Measurements from ENCODE around the gene AMPH.

Gene AMPH

GRCh38 chr7:38504684-38505083, 126.5 kb downstream of the AMPH start:
- H3K27me3 ChIP-seq (ENCODE audit: low read length) = no peaks in the 10 kb centered on the region
- no peaks in the 10 kb centered on the region for H3K9me2 ChIP-seq (replicated peaks; ENCODE audit: insufficient read depth, low read length)
- H3K4me3 ChIP-seq (ENCODE audit: insufficient read depth, low read length, poor library complexity, severe bottlenecking) = no peak overlapping the region
- TF ChIP-seq, protein P1, sequence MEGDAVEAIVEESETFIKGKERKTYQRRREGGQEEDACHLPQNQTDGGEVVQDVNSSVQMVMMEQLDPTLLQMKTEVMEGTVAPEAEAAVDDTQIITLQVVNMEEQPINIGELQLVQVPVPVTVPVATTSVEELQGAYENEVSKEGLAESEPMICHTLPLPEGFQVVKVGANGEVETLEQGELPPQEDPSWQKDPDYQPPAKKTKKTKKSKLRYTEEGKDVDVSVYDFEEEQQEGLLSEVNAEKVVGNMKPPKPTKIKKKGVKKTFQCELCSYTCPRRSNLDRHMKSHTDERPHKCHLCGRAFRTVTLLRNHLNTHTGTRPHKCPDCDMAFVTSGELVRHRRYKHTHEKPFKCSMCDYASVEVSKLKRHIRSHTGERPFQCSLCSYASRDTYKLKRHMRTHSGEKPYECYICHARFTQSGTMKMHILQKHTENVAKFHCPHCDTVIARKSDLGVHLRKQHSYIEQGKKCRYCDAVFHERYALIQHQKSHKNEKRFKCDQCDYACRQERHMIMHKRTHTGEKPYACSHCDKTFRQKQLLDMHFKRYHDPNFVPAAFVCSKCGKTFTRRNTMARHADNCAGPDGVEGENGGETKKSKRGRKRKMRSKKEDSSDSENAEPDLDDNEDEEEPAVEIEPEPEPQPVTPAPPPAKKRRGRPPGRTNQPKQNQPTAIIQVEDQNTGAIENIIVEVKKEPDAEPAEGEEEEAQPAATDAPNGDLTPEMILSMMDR (IDR thresholded peaks at IDR 0.05; ENCODE audit: insufficient read depth, low read length, poor library complexity, severe bottlenecking) = no peak
- TF ChIP-seq EZH2phosphoT487 (conservative IDR thresholded peaks at IDR 0.05; ENCODE audit: low read length) = no peak
- no peak overlapping the region for H3K27ac ChIP-seq (ENCODE audit: low read depth, low read length)
- H3F3A ChIP-seq (ENCODE audit: insufficient read depth) = no peaks in the 10 kb centered on the region
- H3K9ac ChIP-seq (ENCODE audit: low read length) = no peak overlapping the region
- no peaks in the 10 kb centered on the region for H3K79me2 ChIP-seq (ENCODE audit: insufficient read depth, low read length)
- H3K9me3 ChIP-seq (ENCODE audit: insufficient read depth, low read length) = no peaks in the 10 kb centered on the region
- H2AFZ ChIP-seq (ENCODE audit: low read depth, low read length, severe bottlenecking) = no peak overlapping the region
- H4K20me1 ChIP-seq (ENCODE audit: low read depth, low read length) = no peaks in the 10 kb centered on the region
- no peak overlapping the region for H3K4me2 ChIP-seq (ENCODE audit: low read depth, low read length, poor library complexity, severe bottlenecking)
- no peaks in the 10 kb centered on the region for H3K36me3 ChIP-seq (ENCODE audit: low read length)

DNA sequence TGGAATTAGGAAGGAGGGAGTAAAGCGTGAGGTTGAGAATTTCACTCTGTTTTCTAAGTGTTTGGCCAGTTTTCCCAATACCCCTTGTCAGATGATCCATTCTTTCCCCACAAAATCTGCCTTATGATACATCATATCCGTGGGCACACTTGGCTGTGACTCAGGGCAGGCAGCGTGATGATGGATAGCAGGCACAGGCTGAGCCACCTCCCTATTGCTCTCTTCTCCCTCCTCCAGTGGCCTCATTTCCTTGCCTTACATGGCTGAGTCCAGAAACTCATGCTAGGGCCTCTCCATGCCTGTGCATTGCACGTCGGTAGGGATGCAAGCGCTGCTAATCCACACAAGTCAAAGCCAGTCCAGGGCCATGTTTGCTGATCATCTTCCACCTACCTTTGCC, 128.3 kb downstream of the AMPH start:
- no peaks in the 10 kb centered on the region for H3K9me3 ChIP-seq (ENCODE audit: insufficient read depth, low read length)
- H3K27me3 ChIP-seq (ENCODE audit: low read length) = no peaks in the 10 kb centered on the region
- no peaks in the 10 kb centered on the region for H4K20me1 ChIP-seq (ENCODE audit: low read depth, low read length)
- H3K36me3 ChIP-seq (ENCODE audit: low read length) = no peaks in the 10 kb centered on the region
- no peak overlapping the region for H3K4me3 ChIP-seq (ENCODE audit: insufficient read depth, low read length, poor library complexity, severe bottlenecking)
- H3K9me2 ChIP-seq (replicated peaks; ENCODE audit: insufficient read depth, low read length) = no peaks in the 10 kb centered on the region
- no peaks in the 10 kb centered on the region for H3F3A ChIP-seq (ENCODE audit: insufficient read depth)
- H3K9ac ChIP-seq (ENCODE audit: low read length) = no peak overlapping the region
- no peak overlapping the region for H3K4me2 ChIP-seq (ENCODE audit: low read depth, low read length, poor library complexity, severe bottlenecking)
- TF ChIP-seq, protein P1 (IDR thresholded peaks at IDR 0.05; ENCODE audit: insufficient read depth, low read length, poor library complexity, severe bottlenecking) = no peak
- no peak for TF ChIP-seq EZH2phosphoT487 (conservative IDR thresholded peaks at IDR 0.05; ENCODE audit: low read length)
- H2AFZ ChIP-seq (ENCODE audit: low read depth, low read length, severe bottlenecking) = no peak overlapping the region
- no peaks in the 10 kb centered on the region for H3K79me2 ChIP-seq (ENCODE audit: insufficient read depth, low read length)
- H3K27ac ChIP-seq (ENCODE audit: low read depth, low read length) = no peak overlapping the region

- Histone ChIP-seq H2AFZ (ENCODE audit: low read depth, low read length, severe bottlenecking) (no peak overlapping the region), H3F3A (ENCODE audit: insufficient read depth) (no peaks in the 10 kb centered on the region), H3K27ac (ENCODE audit: low read depth, low read length) (no peak overlapping the region), H3K4me3 (ENCODE audit: insufficient read depth, low read length, poor library complexity, severe bottlenecking) (no peak overlapping the region), H3K4me2 (ENCODE audit: low read depth, low read length, poor library complexity, severe bottlenecking) (no peak overlapping the region), H3K9me2 (replicated peaks; ENCODE audit: insufficient read depth, low read length) (no peaks in the 10 kb centered on the region), H3K36me3 (ENCODE audit: low read length) (no peaks in the 10 kb centered on the region), H3K9me3 (ENCODE audit: insufficient read depth, low read length) (no peaks in the 10 kb centered on the region), H3K9ac (ENCODE audit: low read length) (no peak overlapping the region), H3K79me2 (ENCODE audit: insufficient read depth, low read length) (no peaks in the 10 kb centered on the region), H3K27me3 (ENCODE audit: low read length) (no peaks in the 10 kb centered on the region; the same call in 1 of the 2 replicates), H4K20me1 (ENCODE audit: low read depth, low read length) (no peaks in the 10 kb centered on the region)
- TF ChIP-seq EZH2phosphoT487 (conservative IDR thresholded peaks at IDR 0.05; ENCODE audit: low read length) = no peak
- TF ChIP-seq, protein P1 (IDR thresholded peaks at IDR 0.05; ENCODE audit: insufficient read depth, low read length, poor library complexity, severe bottlenecking) = no peak
These were observed 128.9 kb downstream of the AMPH start for GRCh38 chr7:38502289-38502688.

All from SU-DHL-6 (cell line).